Activated CD8-positive, alpha-beta memory T cell treated with anti-CD3 and anti-CD28 coated beads for 48 hours (primary cell): ENCODE measurements around the gene SLN.

Source experiments
- DNase-seq, 3 experiments: peaks; one replicate each; pipeline ENCODE4 v3.0.0-alpha.2; 2020; ENCODE audit warnings: low read depth in 2 of 3, low spot score in 2 of 3

Gene SLN

DNA sequence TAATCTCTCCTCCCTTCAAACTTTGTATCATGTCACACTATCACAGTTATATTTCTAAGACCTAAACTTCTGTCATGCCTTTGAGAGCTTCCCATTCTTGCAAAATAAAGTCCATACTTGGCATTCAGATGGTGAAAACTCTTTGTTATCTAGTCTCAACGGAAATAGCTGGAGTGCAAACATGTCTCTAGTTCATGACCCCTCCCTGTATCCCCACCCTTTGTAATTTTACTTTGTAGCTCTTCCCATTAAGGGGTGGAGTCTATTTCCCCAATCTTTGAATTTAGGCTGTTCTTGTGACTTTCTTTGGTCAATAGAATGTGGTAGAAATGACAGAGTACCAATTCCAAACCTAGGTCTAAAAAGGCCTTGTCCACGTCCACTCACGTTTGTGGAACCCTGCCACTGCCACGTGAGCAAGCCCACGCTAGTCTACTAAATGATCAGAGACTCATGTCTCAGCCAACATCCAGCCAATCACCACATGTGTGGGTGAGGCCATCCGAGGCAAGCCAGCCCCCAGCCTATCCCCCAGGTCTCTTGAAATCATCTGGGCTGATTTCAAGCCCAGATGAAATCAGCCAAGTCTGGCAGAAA is 23.4 kb downstream of the SLN start:
- DNase-seq = no peak

DNA sequence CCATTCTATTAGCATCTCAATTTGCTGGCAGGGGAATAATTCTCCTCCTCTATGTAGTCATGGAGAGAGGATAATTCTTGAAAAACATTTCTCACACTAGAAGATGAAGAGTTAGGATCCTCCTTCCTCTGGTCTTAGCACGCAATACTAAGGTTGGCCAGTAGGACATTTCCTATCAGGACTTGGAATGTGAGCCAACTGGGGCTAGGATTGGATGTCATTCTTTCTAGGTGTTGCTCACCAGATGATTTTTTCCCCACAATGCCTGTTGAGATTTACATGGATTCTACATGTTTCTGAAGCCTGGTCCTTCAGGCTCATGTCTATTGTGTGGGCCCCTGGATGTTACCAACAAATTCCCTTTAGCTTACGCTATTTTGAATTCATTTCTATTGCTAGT is 28.0 kb downstream of the SLN start:
- DNase-seq = no peak

DNA sequence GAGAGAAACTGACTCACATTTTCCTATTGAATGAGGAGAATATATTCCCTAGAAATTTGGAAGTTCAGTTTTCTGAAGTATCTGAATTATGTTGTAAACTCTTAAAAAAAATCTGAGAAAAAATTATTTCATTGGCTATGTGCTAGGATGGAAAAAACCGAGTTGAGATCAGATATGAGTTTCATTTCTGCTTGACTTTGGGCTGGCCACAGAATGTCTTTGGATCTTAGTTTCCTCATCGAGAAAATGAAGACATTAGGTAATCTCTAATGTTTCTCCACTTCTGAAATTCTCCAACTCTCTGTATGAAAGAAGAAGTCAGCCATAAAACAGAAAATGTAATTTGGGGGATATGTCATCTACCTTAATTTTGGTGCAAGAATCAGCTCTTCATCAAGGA is 28.8 kb downstream of the SLN start:
- DNase-seq = no peak

DNA sequence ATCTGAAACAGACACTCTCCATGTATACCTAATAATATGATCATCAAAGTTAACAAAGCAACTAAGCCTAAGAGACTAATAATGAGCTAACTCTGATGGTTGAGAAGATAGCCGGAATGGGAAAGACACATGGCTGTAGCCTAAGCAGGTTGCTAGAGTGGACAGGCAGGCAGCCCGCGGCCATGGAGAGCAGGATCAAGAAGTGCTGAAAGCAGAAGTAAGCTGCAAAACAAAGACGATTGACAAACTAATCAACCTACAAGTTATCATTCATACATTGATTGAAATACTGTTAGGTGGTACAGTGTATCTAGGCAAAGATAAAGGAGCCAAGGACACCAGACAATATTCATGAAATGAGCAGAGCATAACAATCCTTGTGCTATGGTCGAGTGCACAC is 29.3 kb downstream of the SLN start:
- no peak for DNase-seq

DNA sequence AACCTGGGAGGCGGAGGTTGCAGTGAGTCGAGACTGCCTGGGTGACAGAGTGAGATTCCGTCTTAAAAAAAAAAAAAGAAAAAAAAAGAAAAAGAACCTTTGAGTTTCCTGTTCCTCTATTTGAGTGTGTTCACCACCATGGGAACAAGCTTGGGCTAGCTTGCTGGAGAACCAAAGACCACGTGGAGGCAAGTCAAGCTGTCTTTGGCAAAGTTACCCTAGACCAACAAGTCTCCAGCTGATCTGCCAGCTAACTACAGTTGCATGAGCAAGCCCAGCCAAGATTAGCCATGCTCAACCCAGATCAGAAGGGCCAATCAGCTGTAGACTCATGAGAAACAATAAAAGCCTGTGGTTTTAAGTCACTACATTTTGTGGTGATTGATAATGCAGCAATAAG is 29.7 kb downstream of the SLN start:
- DNase-seq = no peak

- no peak for DNase-seq
Measured at GRCh38 chr11:107679255-107680024, 32.4 kb downstream of the SLN start.

DNA sequence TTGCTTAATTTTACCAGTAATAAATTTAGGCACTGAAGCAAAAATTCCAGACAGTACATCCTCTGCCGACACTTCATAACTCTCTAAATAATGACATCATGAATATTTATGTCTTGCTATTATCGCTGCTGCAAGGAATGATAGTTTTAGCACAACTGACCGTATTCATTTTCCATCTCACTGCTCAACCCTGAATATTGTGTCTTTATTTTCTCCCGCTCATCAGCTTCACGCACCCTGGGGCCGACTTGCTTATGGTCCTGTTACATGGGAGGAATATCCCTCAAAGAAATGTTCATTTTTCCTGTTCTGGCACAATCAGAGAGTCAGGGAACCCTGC is 33.3 kb downstream of the SLN start:
- no peak for DNase-seq

GRCh38 chr11:107677924-107678631 is 33.8 kb downstream of the SLN start:
- DNase-seq = no peak

DNA sequence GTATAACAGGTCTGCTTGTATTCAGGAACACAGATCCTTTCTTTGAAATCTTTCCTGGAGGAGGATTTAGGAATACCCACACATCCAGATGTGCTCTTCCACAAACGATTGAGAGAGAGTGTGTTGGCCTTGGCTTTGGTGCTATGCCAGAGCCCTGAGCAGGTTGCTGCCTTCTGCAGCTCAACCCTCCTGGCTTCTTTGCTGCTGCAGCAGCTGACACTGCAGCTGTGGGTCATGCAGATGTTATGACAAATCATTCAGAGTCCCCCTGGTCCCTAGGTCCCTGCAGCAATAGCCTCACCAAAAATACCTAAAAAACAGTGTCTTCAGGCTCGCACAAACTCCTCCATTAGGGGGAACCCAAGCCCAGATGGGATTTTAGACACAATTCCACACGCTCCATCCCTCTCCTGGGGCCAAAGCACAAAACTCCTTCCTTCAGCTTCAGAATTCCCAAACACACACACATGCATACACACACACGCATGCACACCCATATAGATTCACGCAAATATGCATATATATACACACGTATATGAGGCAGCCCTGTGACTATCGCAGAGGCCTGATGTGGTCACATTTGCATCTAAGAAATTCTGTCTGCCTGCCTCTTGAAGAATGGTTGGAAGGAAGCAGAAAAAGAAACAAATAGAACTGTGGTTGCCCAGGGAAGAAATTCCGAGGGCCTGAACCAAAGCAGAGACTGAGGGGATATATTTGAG is 35.4 kb downstream of the SLN start:
- no peak for DNase-seq

DNA sequence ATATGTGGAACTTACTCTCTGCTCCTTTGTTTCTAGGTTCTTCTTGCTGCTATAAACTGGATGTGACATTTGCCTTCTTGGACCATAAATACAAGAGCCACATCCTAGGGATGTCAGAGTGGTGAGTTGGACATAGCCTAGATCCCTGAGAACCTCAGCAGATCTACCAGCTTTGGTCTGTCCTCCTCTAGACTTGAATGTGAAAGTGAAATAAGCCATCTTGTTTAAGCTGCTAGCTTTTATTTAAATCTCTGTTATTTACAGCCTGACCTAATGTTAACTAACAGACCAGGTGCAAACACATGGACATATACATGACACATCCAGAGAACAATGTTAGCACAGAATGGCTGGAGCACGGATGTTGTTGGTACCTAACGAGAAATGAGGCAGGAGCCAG is 36.0 kb downstream of the SLN start:
- DNase-seq = no peak

DNA sequence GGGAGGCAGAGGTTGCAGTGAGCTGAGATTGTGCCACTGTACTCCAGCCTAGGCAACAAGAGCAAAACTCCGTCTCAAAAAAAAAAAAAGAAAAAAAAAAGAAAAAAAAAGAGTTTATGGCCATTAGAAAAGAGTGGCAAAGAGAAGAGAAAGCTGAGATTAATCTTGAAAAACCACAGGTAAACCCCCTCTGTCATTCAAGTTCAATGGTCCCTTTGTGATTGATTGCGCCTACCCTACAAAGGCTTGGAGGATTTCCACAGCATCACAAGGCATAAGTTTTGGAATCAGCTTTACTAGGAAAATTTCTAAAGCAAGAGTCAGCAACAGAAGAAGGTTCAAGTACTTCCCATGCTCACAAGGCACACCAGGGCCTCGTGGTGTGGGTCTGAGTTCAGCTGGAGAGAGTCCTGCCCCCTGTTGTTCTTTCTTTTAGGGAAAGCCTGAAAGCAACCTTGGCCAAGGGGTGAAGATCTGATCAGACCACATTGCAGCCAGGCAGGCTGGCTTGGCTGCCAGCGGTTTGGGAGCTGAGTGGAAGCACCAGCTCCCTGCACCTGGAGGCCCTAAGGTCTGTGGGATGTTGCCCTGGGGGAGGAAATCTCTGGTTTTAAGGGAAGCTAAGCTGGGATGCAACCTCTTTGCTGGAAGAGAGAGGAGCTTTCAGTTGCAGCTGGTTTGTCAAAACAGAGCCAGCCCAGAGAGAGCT is 41.8 kb downstream of the SLN start:
- DNase-seq = no peak

GRCh38 chr11:107669191-107669740 is 42.6 kb downstream of the SLN start:
- no peak for DNase-seq

DNA sequence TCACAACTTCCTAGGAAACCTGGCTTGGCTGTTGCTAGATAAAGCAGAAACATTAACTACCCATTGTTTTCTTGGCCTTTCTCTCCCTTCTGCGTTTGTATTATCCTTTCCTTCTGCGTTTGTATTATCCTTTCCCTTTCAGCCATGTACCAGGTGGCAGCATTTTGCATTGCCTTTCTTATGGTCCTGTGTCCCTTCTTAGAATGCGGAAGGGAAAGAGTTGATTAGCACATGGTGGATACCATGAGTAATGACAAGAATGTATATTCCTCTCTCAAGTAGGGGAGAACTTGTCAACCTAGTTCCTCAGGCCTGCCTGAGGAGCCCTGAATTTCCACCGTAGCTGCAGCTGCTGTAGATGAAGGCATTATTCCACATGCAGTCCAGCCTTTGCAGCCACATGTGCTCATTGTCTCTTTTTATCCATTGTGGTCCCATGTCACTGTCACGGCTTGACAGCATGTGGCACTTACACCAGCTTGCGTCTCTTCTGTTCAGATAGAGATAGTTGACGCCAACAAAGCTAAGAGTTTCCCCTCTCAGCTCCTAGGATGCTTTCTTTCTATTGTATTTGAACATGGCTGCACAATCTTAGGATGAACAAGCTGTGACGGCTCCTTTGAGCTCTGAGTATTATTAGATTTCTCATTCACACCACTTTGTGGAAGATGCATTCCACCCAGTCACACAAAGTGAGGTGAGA is 44.8 kb downstream of the SLN start:
- DNase-seq = no peak

DNA sequence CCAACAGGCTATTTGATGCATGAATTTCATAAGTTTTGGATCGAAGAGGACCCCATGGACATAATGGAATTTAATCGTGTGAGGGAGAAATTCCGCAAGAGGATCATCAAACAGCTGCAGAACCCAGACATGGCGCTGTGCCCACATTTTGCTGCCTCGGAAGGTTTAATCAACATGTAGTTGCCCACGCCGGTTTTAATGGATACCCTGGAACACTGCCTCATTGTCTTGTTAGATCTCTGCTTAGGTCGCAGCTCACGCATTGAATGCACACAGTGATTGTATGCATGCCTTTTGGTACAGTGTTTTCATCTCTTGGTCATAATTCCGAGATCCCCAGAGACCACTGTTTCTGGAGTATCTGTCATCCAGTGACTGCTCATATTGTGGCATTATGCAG is 46.8 kb downstream of the SLN start:
- no peak for DNase-seq

DNA sequence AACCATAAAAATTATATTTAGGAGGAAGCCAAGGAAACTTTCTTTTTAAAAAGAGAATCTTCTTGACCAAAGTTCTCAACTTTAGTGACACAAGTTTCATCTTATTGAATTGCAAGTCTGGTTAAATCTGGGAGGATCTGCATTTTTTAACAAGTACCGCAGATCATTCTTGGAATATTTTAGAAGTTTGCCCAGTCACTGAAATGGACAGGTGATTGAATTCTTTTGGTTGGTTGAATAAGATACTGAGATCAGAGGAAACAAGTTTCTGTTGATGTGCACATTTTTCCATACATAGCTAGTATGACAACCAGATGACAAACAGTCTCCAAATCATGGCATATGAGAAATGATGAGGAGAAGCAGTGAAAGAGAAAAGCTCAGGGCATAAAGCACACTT is 50.2 kb downstream of the SLN start:
- no peak for DNase-seq

DNA sequence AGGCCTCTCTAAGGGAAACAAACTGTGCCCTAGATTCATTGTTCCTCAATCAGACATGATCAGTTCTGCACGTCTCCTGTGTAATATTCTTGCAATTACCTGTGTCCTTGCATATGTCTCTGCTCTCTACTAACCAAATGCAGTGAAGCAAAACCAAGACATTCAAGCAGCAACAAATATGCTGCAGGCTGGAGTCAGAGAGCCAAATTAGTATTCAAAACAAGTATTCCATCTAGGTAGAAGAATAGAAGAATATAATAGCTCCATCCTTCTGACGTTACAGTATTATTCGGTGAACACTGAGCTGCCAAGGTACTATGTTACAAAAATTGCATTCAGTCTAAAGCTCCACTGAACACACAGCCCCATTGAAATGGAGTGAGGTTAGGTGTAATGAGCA is 51.8 kb downstream of the SLN start:
- DNase-seq = no peak

- DNase-seq = no peak
Measured at GRCh38 chr11:107659310-107659709, 52.5 kb downstream of the SLN start.
